ENCODE measurements around the gene RAD51B.
"Not testable (repeated sequence)": the region's sequence is repeated elsewhere in the genome, so short reads cannot be mapped to it uniquely, and the experiment has no call there.

RAD51B gene

DNA sequence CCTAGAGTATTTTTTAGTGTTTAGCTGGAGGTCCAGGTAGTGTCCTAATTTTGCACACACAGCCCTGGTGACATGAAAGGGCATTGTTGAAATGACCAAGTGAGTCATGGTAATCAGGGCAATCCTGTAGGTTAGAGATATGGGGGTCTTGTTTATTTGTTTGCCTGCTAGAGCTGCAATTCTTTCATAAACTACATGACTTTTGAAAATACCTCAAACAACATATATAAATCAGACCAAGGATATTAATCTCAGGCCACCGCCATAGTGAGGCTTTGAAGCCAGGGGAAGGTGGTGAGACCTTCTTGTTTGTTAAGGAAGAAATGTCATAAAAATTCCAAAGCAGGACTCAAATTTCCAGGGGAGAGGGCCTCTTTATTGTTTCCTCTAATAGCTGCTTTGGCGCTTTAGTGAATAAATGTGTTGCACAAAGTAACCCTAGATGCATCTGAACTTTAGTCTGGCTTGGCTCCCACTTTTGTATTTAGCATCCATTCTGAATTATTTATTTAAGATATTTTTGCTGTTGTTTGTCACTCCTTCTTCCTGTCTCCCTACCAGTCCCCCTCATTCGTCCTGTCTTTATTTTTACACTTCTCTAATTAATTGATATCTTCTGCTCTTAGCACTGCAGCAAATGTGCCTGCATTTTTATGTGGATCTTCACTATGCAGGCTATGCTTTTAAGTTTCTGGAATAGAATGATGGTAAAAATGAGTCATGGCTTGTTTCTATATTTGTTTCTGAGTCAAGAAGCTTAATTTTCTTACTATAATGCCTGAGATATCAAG, 430.3 kb downstream of the RAD51B start:
- DNase-seq (ENCODE audit: low read depth in 3 of 3) = no peak

DNA sequence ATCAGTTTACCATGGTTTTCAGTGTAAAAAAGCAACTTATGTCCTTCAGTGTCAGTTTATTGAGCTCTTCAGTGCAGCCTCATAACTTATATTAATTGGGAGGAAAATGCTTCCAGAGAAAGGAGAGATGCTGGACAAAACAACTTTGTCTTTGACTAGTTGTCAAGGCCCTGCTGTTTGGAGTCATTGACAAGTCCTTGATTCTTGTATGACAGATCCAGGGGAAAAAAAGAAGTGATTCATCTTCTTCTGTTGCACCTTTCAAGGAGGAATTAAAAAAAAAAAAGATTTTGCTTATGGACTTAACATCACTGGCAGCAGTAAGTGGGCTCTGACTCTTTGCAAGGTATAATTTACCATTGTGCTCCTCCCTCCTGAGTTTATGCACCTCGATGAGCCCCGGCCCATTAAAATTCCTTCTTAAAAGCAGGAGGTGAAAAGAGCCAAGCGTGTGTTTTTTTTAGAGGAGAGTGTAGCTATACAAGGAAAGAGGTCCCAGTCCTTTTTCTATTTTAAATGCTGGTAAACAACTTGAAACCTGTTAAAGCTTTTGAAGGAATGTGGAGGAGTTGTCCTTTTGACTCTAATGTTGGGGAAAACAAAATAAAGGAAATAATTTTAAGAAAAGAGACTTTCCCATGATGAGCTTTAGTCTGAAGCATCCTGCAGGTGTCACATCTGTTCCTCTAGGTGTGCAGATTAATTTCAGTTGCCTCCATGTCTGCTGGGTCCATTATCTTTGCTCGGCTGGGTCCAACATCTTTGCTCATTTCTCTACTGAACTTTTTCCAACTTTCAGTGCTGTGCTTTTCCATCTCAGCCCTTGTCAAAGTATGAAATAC, 431.6 kb downstream of the RAD51B start:
- DNase-seq (ENCODE audit: low read depth in 3 of 3) = no peak

DNA sequence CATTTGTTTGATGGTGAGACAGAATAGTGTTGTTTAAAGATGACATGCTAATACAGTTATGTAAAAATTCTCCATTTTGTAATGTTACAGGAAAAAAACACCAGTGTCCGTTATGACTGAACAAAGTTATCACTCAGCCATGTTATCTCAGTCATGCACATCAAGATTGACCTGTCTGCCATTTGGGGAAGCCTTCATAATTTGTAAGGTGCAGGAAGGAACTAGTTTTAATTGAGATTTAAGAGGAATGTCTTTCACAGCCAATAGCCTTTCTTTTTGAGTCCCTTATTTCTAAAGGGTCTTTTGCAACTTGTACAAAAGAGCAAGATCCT, 432.2 kb downstream of the RAD51B start:
- no peak for DNase-seq (ENCODE audit: low read depth in 3 of 3)

DNA sequence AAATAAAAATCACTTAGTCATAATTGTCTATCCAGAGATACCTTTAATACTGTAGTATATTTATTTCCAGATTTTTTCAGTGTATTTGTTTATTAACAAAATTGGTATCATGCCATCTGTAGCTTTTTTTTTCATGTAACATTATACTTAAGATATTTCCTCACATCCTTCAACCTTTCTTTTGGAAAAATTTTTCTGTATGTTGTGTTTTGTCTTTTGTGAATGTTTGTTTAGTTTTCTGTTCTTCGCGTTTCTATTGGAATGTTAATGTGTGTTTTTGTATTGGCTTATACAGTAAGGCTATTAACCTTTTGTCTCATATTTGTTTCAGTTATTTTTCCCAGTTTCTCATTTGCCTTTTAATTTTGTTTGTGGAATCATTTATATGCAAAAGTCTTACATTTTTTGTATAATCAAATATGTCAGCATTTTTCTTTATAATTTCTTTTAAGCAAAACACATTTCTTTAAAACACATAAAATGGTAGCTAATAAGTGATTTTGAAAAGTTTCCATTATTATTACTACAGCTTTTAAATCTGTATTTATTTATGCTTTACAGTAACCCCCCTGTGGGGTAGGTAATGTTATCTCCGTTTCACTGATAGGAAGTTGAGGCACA, 433.7 kb downstream of the RAD51B start:
- no peak for DNase-seq (ENCODE audit: low read depth in 3 of 3)

DNA sequence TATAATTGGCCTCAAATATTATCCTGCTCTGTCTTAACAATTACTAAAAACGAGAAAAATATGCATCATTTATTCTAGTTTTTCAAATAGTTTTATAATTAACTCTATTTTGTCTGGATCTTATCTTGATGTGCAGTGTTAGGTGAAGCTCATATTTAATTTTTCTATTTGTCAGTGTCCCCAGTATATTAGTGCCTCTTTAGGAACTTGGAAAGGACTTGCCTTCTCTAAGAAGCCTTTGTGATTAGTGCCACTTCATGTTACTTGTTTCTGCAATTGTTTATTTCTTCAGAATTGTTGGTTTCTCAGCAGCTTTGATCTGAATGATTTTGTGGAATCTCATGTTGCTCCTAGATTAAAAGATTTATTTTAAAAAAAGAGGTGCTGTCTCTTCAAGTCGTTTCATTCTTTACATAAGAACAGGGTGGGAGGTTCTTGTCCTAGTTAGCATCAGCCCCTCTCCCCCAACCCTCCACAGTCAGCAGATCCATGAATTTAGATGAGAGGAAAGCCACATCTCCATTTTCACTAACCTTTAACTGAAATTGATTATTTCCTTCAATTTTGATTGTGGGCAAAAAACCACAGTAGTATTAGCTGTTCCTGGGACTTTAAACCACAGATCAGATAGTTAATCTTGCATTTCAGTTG, 434.4 kb downstream of the RAD51B start:
- DNase-seq (ENCODE audit: low read depth in 3 of 3) = no peak

DNA sequence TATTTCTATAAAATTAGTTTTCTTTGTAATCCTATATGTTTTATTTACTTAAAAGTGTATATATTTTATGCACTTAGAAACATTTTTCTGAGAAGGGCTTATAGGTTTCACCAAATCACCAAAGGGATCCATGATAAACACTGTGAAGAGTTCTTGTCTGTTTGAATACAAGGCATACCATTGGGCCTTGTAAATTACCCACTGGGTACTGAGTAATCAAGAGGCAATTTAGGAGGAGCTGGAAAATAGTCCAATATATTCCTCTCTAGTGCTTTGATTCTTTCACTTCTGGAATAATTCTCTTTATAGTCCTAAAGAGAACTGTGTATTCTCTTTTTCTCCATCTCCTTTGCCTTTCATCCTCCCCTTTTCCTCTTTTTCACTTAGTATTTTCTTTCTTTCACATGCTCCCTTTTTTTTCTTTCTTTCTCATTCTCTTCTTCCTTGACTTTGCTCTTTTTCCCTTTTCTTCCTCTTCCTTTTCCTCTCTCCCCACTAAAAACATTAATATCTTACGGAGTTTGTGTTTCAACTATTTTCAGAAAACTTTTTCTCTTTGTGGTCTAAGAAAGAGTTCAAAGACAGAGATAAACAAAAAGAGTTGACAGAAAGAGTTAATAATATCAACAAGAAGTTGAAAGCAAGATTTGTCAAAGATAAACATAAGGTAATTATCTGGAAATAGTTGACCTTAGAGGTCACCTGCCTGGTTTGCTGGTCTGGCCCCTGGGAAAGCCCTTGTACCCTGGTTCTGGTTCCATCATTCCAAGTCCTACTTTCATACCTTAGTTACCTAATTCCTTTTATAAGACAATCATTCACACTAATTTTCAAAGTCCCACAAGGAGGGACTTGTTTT, 435.3 kb downstream of the RAD51B start:
- no peak for DNase-seq (ENCODE audit: low read depth in 3 of 3)

DNA sequence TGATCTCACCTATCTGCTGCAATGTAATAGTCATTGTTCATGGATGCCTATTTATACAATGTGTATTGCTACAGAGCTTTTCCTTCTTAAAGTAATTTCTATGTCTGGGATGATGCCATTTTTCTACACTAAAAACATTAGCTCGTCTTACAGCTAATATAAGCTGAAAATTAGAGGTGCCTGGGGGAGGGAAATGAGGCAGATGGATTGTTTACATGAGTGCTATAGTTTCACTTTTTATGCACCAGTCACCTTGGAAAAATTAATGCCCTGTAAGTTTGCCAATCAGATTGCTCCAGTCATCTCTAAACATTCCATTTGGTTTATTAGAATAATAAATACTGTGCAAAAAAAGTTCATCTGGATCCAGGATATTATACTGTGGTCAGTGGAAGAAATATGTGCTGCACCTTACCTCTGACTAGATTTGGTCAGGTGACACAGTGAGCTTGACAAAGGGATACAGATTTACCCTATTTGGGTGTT, 436.2 kb downstream of the RAD51B start:
- DNase-seq (ENCODE audit: low read depth in 3 of 3) = no peak

DNA sequence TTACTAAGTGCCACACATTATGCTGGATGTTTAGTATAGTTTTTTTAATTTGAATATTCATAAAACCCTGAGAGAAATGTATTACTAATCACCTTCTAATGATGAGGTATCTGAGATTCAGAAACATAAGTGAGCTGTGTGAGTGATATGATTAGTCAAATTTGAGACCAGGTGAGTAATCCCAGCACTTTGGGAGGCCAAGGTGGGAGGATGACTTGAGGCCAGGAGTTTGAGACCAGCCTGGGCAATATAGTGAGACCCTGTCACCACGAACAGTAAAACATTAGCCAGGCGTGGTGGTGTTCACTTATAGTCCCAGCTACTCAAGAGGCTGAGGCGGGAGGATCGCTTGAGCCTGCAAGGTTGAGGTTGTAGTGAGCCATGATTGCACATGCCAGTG, 438.4 kb downstream of the RAD51B start:
- no peak for DNase-seq (ENCODE audit: low read depth in 3 of 3)

DNA sequence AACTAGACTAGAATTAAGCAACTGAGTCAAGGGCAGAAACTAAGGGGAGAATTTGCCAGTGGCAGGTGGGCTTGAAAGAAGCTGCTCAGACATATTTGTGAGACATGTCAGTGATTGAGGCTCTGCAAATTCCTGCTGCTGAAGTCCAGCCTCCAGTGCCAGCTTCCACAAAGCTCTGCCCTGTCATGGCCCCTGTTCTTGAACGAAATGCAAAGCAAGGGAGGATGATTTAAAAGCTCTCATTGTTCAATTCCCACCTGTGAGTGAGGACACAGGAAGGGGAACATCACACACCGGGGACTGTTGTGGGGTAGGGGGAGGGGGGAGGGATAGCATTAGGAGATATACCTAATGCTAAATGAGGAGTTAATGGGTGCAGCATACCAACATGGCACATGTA, 439.4 kb downstream of the RAD51B start:
- not testable (repeated sequence) for DNase-seq (ENCODE audit: low read depth in 3 of 3)

DNA sequence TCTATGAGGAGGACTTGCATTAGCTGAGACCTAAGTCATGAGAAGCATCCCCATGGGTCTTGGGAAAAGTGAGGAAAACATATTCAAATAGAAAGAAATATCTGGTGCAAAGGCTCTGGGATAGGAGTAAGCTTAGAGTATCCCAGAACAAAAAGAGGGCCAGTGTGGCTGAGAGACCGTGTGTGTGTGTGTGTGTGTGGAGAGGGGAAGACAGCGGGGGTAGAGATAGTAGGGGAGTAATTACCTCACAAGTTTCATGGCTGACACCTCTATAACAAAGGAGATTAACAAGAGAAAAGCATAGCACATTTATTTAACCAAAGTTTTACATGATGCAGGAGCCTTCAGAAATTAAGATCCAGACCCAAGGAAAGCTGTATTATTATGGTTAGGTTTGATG, 440.5 kb downstream of the RAD51B start:
- DNase-seq (ENCODE audit: low read depth in 3 of 3) = no peak

DNA sequence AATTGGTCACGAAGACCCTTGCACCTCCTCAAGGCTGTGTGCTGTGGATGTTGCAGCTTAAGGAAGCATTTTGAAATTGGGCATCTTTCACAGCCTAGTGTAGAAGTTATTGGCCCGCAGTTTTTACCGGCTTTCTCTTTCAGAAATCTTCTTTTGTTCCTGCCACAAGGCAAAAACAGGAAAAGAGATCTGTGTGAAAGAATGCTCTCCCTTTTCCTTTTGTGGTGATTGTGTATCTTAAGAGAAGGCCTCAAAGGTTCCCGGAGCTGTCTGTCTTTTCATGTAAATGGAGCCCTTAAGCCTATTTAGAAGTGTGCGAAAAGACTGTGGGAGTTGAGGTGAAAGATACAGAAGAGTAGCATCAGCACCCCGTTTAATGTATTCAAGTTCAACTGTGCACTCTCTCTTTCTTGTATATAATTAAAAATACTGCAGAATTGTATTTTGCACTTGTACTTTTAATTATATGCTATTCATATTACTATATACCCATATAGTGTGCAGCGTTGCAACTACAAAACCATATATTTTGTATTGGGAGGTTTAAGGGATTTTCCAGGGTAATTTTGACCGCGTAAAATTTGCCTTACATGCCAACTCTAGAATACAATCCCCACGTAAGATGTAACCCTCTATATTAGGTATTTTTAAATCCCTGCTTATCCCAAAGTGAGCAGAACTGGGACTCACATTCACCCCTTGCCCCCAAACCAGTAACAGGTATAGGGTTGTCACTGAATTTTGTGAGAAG, 441.7 kb downstream of the RAD51B start:
- no peak for DNase-seq (ENCODE audit: low read depth in 3 of 3)

DNA sequence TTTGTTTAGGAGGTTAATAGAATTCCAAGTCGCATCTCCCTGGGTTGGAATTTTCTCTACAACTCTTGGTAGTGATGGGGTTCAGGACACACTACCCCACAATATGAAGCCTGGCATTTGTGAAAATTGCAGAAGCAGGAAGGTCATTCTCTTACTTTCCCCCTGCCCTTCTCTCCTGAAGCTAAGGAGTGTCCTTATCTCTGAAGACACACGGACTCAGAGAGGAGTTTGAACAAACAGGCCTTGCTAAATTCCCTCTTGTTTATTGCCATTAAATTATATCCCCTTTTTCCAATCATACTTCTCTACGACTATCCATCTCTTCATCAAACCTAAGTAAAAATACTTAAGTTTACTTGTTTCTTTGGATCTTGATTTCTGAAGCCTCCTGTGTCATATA, 443.0 kb downstream of the RAD51B start:
- DNase-seq (ENCODE audit: low read depth in 3 of 3) = no peak

DNA sequence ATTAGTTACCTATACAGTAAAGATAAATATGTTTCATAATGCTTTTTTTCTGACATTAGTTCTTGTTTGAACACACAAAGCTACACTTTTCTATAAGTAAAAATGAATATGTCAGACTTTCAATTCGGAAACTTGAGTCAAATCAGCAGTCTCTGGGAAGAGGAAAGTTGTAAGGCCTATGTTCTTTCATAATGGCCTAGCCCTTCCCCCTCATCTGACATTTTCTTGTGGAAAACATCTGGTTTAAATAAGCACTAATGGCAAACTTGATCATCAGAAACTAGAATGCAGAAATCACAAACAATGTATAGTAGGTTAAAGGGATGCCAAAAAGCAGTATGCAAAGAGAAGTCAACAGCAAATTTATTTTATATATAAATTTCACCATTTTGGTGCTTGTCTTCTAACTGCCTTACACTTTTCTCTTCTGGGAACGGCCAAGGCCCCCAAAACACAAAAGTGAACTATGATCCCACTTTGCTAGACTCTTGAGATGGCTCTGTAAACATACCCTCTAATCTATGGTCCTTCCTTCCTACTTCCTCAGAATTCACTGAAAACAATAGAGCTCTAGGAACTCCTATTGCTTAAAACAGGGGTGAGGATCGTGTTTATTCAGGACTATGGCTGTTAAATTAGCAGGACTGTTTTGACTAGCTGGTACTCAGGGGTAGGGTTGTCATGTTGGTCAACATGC, 444.1 kb downstream of the RAD51B start:
- no peak for DNase-seq (ENCODE audit: low read depth in 3 of 3)

DNA sequence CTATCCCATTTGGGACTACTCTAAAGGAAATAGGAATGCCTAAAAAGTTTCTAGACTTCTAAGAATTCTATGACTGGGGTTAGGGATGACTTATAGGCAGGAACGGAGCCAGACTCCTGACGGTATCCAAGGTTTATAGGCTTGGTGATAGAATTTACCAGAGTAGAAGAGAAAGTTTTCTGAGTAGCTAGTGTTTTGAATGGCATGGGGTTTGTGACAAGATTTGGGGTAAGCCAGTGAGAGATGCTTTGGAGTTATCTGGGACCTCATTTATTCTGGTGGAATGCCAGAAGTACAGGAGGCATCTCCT, 444.6 kb downstream of the RAD51B start:
- no peak for DNase-seq (ENCODE audit: low read depth in 3 of 3)

DNA sequence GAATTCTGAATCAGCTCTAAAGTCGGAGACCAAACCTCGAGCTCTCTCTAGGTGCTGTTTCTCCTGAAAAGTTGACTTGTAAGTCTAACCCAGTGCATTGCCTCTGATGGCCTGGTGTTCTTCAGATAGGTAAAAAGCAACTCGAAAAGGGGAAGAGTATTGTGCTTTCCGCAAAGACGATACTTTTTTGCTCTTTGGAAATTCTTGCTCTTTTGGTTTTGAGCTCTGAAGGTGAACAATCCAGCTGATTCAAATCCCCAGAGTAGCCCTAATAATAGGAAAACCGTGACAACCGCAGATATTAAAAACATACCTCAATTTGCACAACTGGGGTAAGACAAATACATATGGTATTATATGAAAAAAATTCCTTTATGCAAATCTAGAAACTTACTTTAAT, 447.4 kb downstream of the RAD51B start:
- no peak for DNase-seq (ENCODE audit: low read depth in 3 of 3)

DNA sequence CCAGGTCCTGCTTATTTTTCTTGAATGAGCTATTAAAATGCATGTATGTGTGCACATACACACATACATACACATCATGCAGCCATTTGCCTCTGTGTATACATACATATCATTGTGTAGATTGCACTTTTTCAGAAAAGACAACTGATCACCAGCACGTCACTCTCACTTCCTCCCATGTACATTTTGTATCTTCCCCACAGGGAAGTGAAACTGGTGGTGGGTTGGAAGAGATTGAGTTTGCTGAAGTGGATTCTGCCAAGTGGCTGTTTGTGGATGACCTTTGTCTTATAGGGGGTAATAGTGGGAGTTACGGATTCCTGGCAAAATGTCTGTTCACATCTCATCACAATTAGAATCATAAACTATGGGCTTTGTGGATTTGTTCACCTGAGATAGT, 448.6 kb downstream of the RAD51B start:
- DNase-seq (ENCODE audit: low read depth in 3 of 3) = no peak

DNA sequence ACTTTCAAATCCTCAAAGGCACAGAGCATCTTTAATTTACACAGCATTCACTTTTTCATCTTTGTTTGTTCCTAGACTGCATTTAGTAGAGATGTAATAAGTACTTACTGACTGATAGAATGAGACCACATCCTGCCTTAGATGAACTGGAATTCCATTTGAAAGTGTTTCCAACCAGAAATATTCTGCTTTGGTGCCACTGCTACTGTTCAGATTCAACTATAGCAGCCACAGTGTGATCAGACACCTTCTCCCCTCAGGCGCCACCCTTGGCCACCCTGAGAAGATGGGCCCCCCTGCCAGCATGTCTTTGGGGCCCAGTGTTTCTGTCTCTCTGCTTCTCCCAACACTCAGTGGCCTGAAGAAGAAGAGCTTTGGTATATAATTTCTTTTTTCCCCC, 449.1 kb downstream of the RAD51B start:
- no peak for DNase-seq (ENCODE audit: low read depth in 3 of 3)

DNA sequence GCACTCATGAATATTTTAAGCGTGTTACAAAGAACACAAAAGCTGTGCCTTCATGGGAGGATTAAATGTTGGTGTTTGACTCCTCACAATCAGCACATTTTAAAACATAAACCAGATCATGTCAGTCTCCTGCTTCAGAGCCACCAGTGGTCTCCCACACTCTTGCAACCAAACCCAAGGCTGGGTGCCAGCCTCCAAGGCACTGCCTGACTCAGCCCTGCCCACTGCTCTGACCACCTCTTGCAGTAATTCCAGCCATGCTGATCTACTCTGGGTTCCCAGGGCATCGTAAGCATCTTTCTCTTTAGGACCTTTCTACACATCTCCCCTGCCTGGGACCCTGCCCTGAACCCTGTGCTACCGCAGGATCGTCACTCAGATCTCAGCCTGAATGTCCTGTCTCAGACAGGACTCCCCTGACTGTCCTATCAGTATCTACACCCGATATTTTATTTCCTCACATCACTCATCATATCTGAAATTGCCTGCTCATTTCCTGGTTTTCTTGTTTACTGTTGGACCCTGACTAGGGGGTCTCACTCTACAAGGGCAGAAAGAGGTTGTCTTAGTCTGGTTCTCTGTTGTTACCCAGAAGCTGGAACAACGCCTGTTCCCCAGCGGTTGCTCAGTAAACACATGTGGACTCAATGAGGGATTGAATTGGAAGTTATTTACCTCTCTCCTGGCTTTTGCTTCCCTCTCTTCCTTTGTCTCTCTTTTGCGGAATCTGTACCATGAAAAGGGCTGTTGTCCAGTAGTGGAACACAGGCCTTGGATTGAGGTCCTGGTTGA, 449.8 kb downstream of the RAD51B start:
- DNase-seq (ENCODE audit: low read depth in 3 of 3) = no peak

DNA sequence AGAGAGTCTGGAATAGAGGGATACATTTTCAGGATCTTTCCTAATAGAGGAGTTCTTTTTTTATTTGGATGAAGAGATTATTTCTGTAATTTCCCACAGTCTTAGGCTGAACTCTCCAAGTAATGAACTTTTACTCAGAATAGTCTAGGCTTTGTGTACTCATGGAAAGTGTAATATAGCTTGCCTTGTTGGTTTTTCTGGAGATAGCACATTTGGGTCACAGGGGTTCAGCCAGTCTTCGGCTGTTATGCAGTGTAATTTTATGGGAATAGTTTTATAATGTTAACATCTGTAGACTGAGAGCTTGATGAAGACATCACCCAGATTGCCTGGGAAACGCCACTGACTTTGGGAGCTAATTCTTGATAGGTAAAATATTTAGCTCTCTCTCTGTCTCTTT, 450.8 kb downstream of the RAD51B start:
- no peak for DNase-seq (ENCODE audit: low read depth in 3 of 3)
